Keratinocyte (primary cell): ENCODE measurements around the gene FOXL3. TPM values are rescaled to one million over a fixed set of nuclear protein-coding genes. Genes with fewer than 3 reads are reported as not detected.

Experiments
- DNase-seq: peaks from one replicate; pipeline ENCODE4 v3.0.0-alpha.2; 2011; ENCODE audit warnings: low read depth, missing footprints, low spot score
- FAIRE-seq: peaks from 2 replicates; lab custom pipeline; 2011; peaks lifted over from hg19 to GRCh38; lab: Jason Lieb, UNC
- H2AFZ ChIP-seq: 2 replicates; pipeline ENCODE4 v1.6.0; 2012; ENCODE audit warnings: low read length, control low read depth, inconsistent platforms; ENCODE audit not compliant: control insufficient read depth
- H3K27ac ChIP-seq: 2 replicates; pipeline ENCODE4 v1.5.1; 2011; ENCODE audit warnings: low read length; ENCODE audit not compliant: control insufficient read depth, insufficient read depth
- H3K27me3 ChIP-seq: 3 replicates; pipeline ENCODE4 v1.6.0; 2011; ENCODE audit warnings: low read length; ENCODE audit not compliant: control insufficient read depth, insufficient read depth; ENCODE audit errors: extremely low read depth
- H3K36me3 ChIP-seq, 2 experiments: 2 replicates in 1 of 2; 3 replicates in 1 of 2; pipeline ENCODE4 v1.5.1; 2011; ENCODE audit warnings: low read length in 2 of 2, mild to moderate bottlenecking in 1 of 2; ENCODE audit not compliant: control insufficient read depth in 2 of 2, insufficient read depth in 2 of 2; ENCODE audit errors: extremely low read depth in 1 of 2
- H3K4me1 ChIP-seq: 3 replicates; pipeline ENCODE4 v1.5.1; 2011; ENCODE audit warnings: low read length; ENCODE audit not compliant: control insufficient read depth, insufficient read depth; ENCODE audit errors: extremely low read depth
- H3K4me2 ChIP-seq: 3 replicates; pipeline ENCODE4 v1.6.0; 2011; ENCODE audit warnings: low read depth, low read length; ENCODE audit not compliant: control insufficient read depth, insufficient read depth; ENCODE audit errors: extremely low read depth
- H3K4me3 ChIP-seq, 3 experiments: fragments of 200-600 bp in 1 of 3; sonication (generic) in 1 of 3; 2 replicates in 2 of 3; 3 replicates in 1 of 3; pipeline ENCODE4 v1.5.1; 2011 to 2016; ENCODE audit warnings: low read length in 3 of 3, mild to moderate bottlenecking in 3 of 3, control low read depth in 2 of 3, inconsistent platforms in 1 of 3, low read depth in 1 of 3, mixed read lengths in 1 of 3, mixed run types in 1 of 3, moderate library complexity in 1 of 3; ENCODE audit not compliant: control insufficient read depth in 2 of 3, insufficient read depth in 2 of 3; ENCODE audit errors: extremely low read depth in 1 of 3
- H3K79me2 ChIP-seq: 2 replicates; pipeline ENCODE4 v1.6.0; 2012; ENCODE audit warnings: low read length; ENCODE audit not compliant: control insufficient read depth, insufficient read depth
- H3K9ac ChIP-seq: 3 replicates; pipeline ENCODE4 v1.6.0; 2011; ENCODE audit warnings: low read length; ENCODE audit not compliant: control insufficient read depth, insufficient read depth; ENCODE audit errors: extremely low read depth
- H3K9me1 ChIP-seq: 3 replicates; pipeline ENCODE4 v1.6.0; 2011; ENCODE audit warnings: low read length; ENCODE audit not compliant: control insufficient read depth, insufficient read depth; ENCODE audit errors: extremely low read depth
- H3K9me3 ChIP-seq: 2 replicates; pipeline ENCODE4 v1.5.1; 2012; ENCODE audit warnings: low read depth, low read length; ENCODE audit not compliant: control insufficient read depth
- H4K20me1 ChIP-seq: 3 replicates; pipeline ENCODE4 v1.6.0; 2011; ENCODE audit warnings: low read length; ENCODE audit not compliant: control insufficient read depth, insufficient read depth; ENCODE audit errors: extremely low read depth
- EZH2 ChIP-seq: IDR thresholded peaks from one replicate; pipeline ENCODE4 v1.6.1; 2012; ENCODE audit warnings: inconsistent platforms, mild to moderate bottlenecking, low read length, moderate library complexity
- dilution Hi-C: fragments of 300-500 bp; cut with MboI; formaldehyde crosslinking; loops from one replicate; pipeline ENCODE4 v1.7.0; 2020; ENCODE audit warnings: low sequenced_read_pairs; ENCODE audit not compliant: extremely low pct_ligation_motif_present
- polyA plus RNA-seq, 5 experiments: library from polyadenylated mRNA; depleted of rRNA in 3 of 5; stranded (reverse) in 3 of 5; stranded (forward) in 1 of 5; unstranded in 1 of 5; fragments of >200 nt; gene quantifications; 1 replicate in 1 of 5; 2 replicates in 3 of 5; 3 replicates in 1 of 5; pipeline versions ENCODE4 v1.2.1 to v1.2.3, GENCODE V29; 2011 to 2012; ENCODE audit warnings: missing spikeins in 2 of 5, low read depth in 1 of 5, low replicate concordance in 1 of 5
- TF ChIP-seq, protein P1 (sequence below), 3 experiments: IDR thresholded peaks in 1 of 3; conservative IDR thresholded peaks in 1 of 3; optimal IDR thresholded peaks in 1 of 3; 2 replicates in 2 of 3; 3 replicates in 1 of 3; pipeline versions ENCODE3 to v1.5.1; 2011; ENCODE audit warnings: low read length in 3 of 3, mild to moderate bottlenecking in 3 of 3, moderate library complexity in 2 of 3, control low read depth in 1 of 3, inconsistent platforms in 1 of 3; ENCODE audit not compliant: insufficient read depth in 2 of 3; ENCODE audit errors: extremely low read depth in 1 of 3

Gene FOXL3
- polyA plus RNA-seq, 1 donor (not counting 4 experiments of a cell fraction or from before 2014, with no cell fraction given) = not detected

DNA sequence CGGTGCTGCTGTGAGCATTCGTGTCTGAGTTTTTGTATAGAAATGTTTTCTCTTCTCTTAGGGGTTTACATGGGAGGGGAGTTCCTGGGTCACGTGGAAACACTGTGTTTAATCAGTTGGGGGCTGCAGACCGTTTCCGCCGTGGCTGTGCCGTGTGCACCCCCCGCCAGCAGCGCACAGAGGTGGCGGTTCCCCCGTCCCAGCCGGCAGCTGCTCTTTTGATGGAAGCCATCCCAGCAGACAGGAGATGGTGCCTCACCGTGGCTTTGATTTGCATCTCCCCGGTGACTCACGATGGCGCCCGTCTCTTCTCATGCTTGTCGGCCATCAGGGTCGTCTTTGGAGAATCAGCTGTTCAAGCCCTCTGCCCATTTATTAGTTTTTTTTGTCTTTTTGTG, 34.9 kb upstream of the FOXL3 start:
- no peaks in the 10 kb centered on the region for H3K9me3 ChIP-seq
- DNase-seq (no peak), FAIRE-seq (no peak)
- H2AFZ ChIP-seq = no peak overlapping the region
- H3K4me2 ChIP-seq = no peak overlapping the region
- no peak overlapping the region for H3K27ac ChIP-seq
- dilution Hi-C loops = no loop called here
- no peak overlapping the region for H3K4me3 ChIP-seq
- H4K20me1 ChIP-seq = no peaks in the 10 kb centered on the region
- TF ChIP-seq, protein P1, sequence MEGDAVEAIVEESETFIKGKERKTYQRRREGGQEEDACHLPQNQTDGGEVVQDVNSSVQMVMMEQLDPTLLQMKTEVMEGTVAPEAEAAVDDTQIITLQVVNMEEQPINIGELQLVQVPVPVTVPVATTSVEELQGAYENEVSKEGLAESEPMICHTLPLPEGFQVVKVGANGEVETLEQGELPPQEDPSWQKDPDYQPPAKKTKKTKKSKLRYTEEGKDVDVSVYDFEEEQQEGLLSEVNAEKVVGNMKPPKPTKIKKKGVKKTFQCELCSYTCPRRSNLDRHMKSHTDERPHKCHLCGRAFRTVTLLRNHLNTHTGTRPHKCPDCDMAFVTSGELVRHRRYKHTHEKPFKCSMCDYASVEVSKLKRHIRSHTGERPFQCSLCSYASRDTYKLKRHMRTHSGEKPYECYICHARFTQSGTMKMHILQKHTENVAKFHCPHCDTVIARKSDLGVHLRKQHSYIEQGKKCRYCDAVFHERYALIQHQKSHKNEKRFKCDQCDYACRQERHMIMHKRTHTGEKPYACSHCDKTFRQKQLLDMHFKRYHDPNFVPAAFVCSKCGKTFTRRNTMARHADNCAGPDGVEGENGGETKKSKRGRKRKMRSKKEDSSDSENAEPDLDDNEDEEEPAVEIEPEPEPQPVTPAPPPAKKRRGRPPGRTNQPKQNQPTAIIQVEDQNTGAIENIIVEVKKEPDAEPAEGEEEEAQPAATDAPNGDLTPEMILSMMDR (optimal IDR thresholded peaks at IDR 0.05 in 1 of 3, IDR thresholded peaks at IDR 0.05 in 1 of 3, conservative IDR thresholded peaks at IDR 0.05 in 1 of 3; ENCODE audit: extremely low read depth in 1 of 3, insufficient read depth in 2 of 3, low read length in 3 of 3) = no peak
- TF ChIP-seq EZH2 = no peak
- H3K4me1 ChIP-seq = no peaks in the 10 kb centered on the region
- no peaks in the 10 kb centered on the region for H3K79me2 ChIP-seq
- peaks cover 0 to 8% of the 10 kb centered on the region in 2 experiments for H3K36me3 ChIP-seq
- no peaks in the 10 kb centered on the region for H3K9me1 ChIP-seq
- no peak overlapping the region for H3K9ac ChIP-seq
- H3K27me3 ChIP-seq = no peaks in the 10 kb centered on the region

DNA sequence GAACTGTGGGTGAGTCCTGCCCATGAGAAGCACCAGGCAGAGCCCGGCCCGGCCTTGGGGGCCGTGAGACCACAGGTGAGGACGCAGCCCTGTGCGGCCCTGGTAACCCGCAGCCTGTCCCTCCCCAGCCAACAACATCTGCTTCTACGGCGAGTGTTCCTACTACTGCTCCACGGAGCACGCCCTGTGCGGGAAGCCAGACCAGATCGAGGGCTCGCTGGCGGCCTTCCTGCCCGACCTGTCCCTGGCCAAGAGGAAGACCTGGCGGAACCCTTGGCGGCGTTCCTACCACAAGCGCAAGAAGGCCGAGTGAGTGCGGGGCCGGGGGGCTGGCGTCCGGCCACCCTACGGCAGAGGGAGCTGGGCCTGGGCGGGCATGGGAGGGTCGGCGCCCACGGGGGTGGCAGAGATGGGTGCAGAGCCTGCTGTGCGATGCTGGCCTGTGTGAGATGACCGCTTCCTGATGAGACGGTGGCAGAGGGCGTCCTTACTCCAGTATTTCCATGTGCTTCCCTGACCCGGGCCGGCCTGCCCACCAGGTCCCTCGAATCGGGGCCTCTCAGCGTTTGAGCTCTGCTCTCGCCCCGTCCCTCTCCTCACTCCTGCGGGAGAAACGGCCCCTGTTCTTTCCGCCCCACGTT, 34.1 kb upstream of the FOXL3 start:
- Histone ChIP-seq H3K79me2 (no peaks in the 10 kb centered on the region), H3K9me1 (no peaks in the 10 kb centered on the region), H3K4me3 (no peak overlapping the region), H3K9me3 (no peaks in the 10 kb centered on the region), H3K4me2 (no peak overlapping the region), H3K9ac (no peak overlapping the region), H3K27me3 (no peaks in the 10 kb centered on the region), H3K36me3 (peaks cover 0 to 8% of the 10 kb centered on the region in 2 experiments), H3K27ac (no peak overlapping the region), H3K4me1 (no peaks in the 10 kb centered on the region), H4K20me1 (no peaks in the 10 kb centered on the region), H2AFZ (no peak overlapping the region)
- TF ChIP-seq EZH2 = no peak
- TF ChIP-seq, protein P1 (optimal IDR thresholded peaks at IDR 0.05 in 1 of 3, IDR thresholded peaks at IDR 0.05 in 1 of 3, conservative IDR thresholded peaks at IDR 0.05 in 1 of 3; ENCODE audit: extremely low read depth in 1 of 3, insufficient read depth in 2 of 3, low read length in 3 of 3) = no peak
- no peak for FAIRE-seq
- dilution Hi-C loops = no loop called here
- no peak for DNase-seq
